Spinal cord (tissue), 10 donors: Measurements from ENCODE around the gene TRMT2A. TPM values are rescaled to one million over a fixed set of nuclear protein-coding genes. Genes with fewer than 3 reads are reported as not detected.

Experiments used
- DNase-seq, 6 donors: peaks; one replicate each; pipeline versions ENCODE4 v3.0.0 to v3.0.0-alpha.2; 2013 to 2015; ENCODE audit warnings: low spot score in 6 of 6, low read depth in 4 of 6
- H3K27ac ChIP-seq: one replicate; pipeline ENCODE4 v1.5.1; 2013; ENCODE audit warnings: low read depth, low read length, control low read depth
- H3K27me3 ChIP-seq: one replicate; pipeline ENCODE4 v1.6.1; 2013; ENCODE audit warnings: low read length; ENCODE audit not compliant: control insufficient read depth, insufficient read depth
- H3K36me3 ChIP-seq: one replicate; pipeline ENCODE4 v1.6.1; 2013; ENCODE audit warnings: low read length; ENCODE audit not compliant: control insufficient read depth, insufficient read depth
- H3K4me1 ChIP-seq: one replicate; pipeline ENCODE4 v1.6.1; 2013; ENCODE audit warnings: low read length; ENCODE audit not compliant: control insufficient read depth, insufficient read depth
- H3K4me3 ChIP-seq: one replicate; pipeline ENCODE4 v1.5.1; 2013; ENCODE audit warnings: low read depth, low read length, control low read depth
- H3K9me3 ChIP-seq: one replicate; pipeline ENCODE4 v1.6.1; 2013; ENCODE audit warnings: low read length; ENCODE audit not compliant: control insufficient read depth, insufficient read depth
- WGBS: methylation state at CpG from one replicate; pipeline ENCODE4 v1.1.5; 2013; ENCODE audit warnings: missing lambda C conversion rate; ENCODE audit not compliant: insufficient coverage; 5-methylcytosine and 5-hydroxymethylcytosine counted together
- polyA plus RNA-seq, 2 donors: library from polyadenylated mRNA; unstranded; fragments of 120-200 nt; gene quantifications; one replicate each; pipeline ENCODE4 v1.2.1, GENCODE V29; 2013; ENCODE audit not compliant: insufficient read length in 2 of 2
- total RNA-seq, 2 donors: library from RNA; depleted of rRNA in 1 of 2; stranded (reverse); fragments of 120-200 nt in 1 of 2; fragments of >200 nt in 1 of 2; gene quantifications; one replicate each; pipeline versions ENCODE4 v1.2.3 to v1.2.4, GENCODE V29; 2013 to 2014
- donor health status: healthy.

Gene TRMT2A
- total and polyA plus RNA-seq, 4 donors, result 24.5 to 57.4 (median 50.0) TPM

GRCh38 chr22:20135806-20136602, 19.0 kb upstream of the TRMT2A start:
- Histone ChIP-seq H3K4me1 (peaks cover 62% of the 10 kb centered on the region), H3K9me3 (no peaks in the 10 kb centered on the region), H3K4me3 (no peak overlapping the region), H3K27me3 (no peaks in the 10 kb centered on the region), H3K36me3 (peaks cover 71% of the 10 kb centered on the region), H3K27ac (no peak overlapping the region)
- WGBS, result 88% methylated on average over 12 of the region's 25 CpGs
- no peak for DNase-seq

GRCh38 chr22:20135265-20135664, 18.2 kb upstream of the TRMT2A start:
- peaks cover 69% of the 10 kb centered on the region for H3K4me1 ChIP-seq
- no peak overlapping the region for H3K4me3 ChIP-seq
- 47% methylated on average over 4 of the region's 4 CpGs for WGBS
- no peaks in the 10 kb centered on the region for H3K27me3 ChIP-seq
- no peak overlapping the region for H3K27ac ChIP-seq
- peaks cover 64% of the 10 kb centered on the region for H3K36me3 ChIP-seq
- no peaks in the 10 kb centered on the region for H3K9me3 ChIP-seq
- DNase-seq, result no peak

- H3K27ac ChIP-seq, result no peak overlapping the region
- no peaks in the 10 kb centered on the region for H3K9me3 ChIP-seq
- H3K27me3 ChIP-seq, result no peaks in the 10 kb centered on the region
- peaks cover 76% of the 10 kb centered on the region for H3K4me1 ChIP-seq
- peaks cover 51% of the 10 kb centered on the region for H3K36me3 ChIP-seq
- no peak overlapping the region for H3K4me3 ChIP-seq
- no peak for DNase-seq
- WGBS, result 72% methylated on average over 9 of the region's 12 CpGs
These were observed 17.0 kb upstream of the TRMT2A start for GRCh38 chr22:20133930-20134549.

- H3K4me1 ChIP-seq, result peaks cover 65% of the 10 kb centered on the region
- 78% methylated on average over 15 of the region's 16 CpGs for WGBS
- H3K9me3 ChIP-seq, result no peaks in the 10 kb centered on the region
- H3K36me3 ChIP-seq, result peaks cover 49% of the 10 kb centered on the region
- no peak overlapping the region for H3K27ac ChIP-seq
- H3K27me3 ChIP-seq, result no peaks in the 10 kb centered on the region
- no peak for DNase-seq
- peak overlapping the region; percentile 63 for H3K4me3 ChIP-seq
These were observed 15.7 kb upstream of the TRMT2A start for GRCh38 chr22:20132686-20133246.

DNA sequence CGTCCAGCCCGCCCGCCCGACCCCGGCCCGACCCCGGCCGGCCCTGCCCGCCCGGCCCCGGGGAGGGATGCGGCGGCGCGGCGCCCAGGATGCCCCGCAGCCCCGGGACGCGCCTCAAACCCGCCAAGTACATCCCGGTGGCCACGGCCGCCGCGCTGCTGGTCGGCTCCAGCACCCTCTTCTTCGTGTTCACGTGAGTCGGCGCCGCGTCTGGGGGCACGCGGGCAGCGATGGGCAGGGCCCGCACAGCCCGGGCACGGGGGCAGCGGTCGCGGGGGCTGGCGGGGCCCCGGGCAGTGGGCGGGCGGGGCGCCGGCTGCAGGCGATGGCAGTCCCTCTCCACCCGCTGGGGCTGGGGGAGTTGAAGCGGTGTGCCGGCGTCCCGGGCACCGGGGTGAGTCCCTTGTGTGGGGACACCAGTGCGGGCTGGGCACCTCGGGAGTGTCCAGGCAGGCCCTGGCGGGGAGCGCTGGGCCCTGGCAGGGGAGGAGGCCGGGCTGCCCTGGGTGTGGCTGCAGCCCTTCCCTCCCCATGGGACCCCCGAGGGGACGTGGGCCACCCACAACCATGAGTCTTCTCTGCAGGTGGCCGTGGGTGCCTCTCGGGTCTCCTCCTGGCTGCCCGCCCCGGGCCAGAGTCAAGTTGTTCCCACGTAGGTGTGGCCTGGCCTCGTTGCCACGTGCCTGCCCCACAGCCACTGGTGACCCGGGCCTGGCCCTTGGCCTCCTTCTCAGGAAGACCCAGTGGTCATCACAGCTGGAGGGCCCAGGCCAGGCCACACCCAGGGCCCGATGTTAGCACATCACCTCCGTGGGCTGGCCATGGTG, 15.0 kb upstream of the TRMT2A start:
- H3K4me3 ChIP-seq, result peak overlapping the region; percentile 63
- no peak overlapping the region for H3K27ac ChIP-seq
- no peaks in the 10 kb centered on the region for H3K27me3 ChIP-seq
- H3K9me3 ChIP-seq, result no peaks in the 10 kb centered on the region
- peak in 1 of 6 donors; percentile 53 for DNase-seq
- peaks cover 58% of the 10 kb centered on the region for H3K4me1 ChIP-seq
- peaks cover 51% of the 10 kb centered on the region for H3K36me3 ChIP-seq
- WGBS, result under 1% methylated on average over 72 of the region's 72 CpGs

- DNase-seq, result peak in 2 of 6 donors; percentile 75 to 76
- Histone ChIP-seq H3K9me3 (no peaks in the 10 kb centered on the region), H3K27me3 (no peaks in the 10 kb centered on the region), H3K27ac (peak within 1 kb of the TSS; percentile 87), H3K4me3 (peak within 1 kb of the TSS; percentile 65), H3K4me1 (peaks cover 53% of the 10 kb centered on the region), H3K36me3 (peaks cover 48% of the 10 kb centered on the region)
- WGBS, result 0% methylated on average over 43 of the region's 43 CpGs
These were observed 14.5 kb upstream of the TRMT2A start, which contains the start of gene ZDHHC8 for GRCh38 chr22:20131597-20131858. Gene ZDHHC8, plus strand, starts transcription at chr22:20131804. Its CDS starts 144 bp downstream, at chr22:20131948.

GRCh38 chr22:20130731-20131596, 13.9 kb upstream of the TRMT2A start:
- DNase-seq, result peak; percentile 43 to 95 (median 76)
- H3K4me1 ChIP-seq, result peaks cover 48% of the 10 kb centered on the region
- WGBS, result under 1% methylated on average over 64 of the region's 70 CpGs
- H3K27me3 ChIP-seq, result no peaks in the 10 kb centered on the region
- peaks cover 48% of the 10 kb centered on the region for H3K36me3 ChIP-seq
- H3K4me3 ChIP-seq, result peak overlapping the region; percentile 65
- no peaks in the 10 kb centered on the region for H3K9me3 ChIP-seq
- H3K27ac ChIP-seq, result peak overlapping the region; percentile 87

DNA sequence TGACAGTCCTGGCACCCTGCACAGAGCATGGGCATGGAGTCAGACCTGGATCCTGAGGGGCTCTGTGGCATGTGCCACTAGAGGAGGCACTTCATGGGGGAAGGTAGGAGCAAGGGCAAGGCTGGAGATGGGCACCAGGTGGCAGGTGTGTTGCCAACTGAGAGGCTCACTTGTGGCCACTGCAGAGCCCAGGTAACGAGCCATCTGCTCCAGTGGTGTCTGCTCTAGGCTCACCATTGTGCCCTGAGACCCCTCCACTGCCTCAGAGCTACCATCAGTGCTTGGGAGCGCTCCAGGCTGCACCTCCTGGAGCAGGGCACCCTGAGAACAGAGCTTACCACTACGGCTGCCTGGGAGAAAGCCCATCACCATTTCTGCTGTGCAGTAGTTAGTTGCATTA, 13.3 kb upstream of the TRMT2A start:
- WGBS, result 84% methylated on average over 3 of the region's 3 CpGs
- Histone ChIP-seq H3K4me3 (no peak overlapping the region), H3K9me3 (no peaks in the 10 kb centered on the region), H3K27ac (peak overlapping the region; percentile 67), H3K27me3 (no peaks in the 10 kb centered on the region), H3K4me1 (peaks cover 42% of the 10 kb centered on the region), H3K36me3 (peaks cover 48% of the 10 kb centered on the region)
- peak in 2 of 6 donors; percentile 22 to 56 for DNase-seq

- DNase-seq, result no peak
- Histone ChIP-seq H3K4me3 (no peak overlapping the region), H3K36me3 (peaks cover 52% of the 10 kb centered on the region), H3K27me3 (no peaks in the 10 kb centered on the region), H3K27ac (no peak overlapping the region), H3K4me1 (peaks cover 38% of the 10 kb centered on the region), H3K9me3 (no peaks in the 10 kb centered on the region)
- 80% methylated on average over 1 of the region's 3 CpGs for WGBS
These were observed 12.7 kb upstream of the TRMT2A start for GRCh38 chr22:20129747-20130014.
